Measurements from ENCODE around the gene MAP3K7.

- TF ChIP-seq EZH2phosphoT487 (IDR thresholded peaks at IDR 0.05; ENCODE audit: low read length) (no peak), CTCF (IDR thresholded peaks at IDR 0.05; ENCODE audit: low read length) (no peak)
These were observed 17.6 kb downstream of the MAP3K7 start for GRCh38 chr6:90569223-90569622.

Measured in MM.1S (cell line).